ENCODE data around the gene PALD1. TPM values are rescaled to one million over a fixed set of nuclear protein-coding genes. Genes with fewer than 3 reads are reported as not detected.

PALD1 gene
- total RNA-seq, 2 experiments from 2014 or later = 0.36 to 0.44 TPM

GRCh38 chr10:70560511-70560941 lies 82.0 kb downstream of the PALD1 start:
- TF ChIP-seq CTCF (IDR thresholded peaks at IDR 0.05) = no peak
- DNase-seq = no peak
- ChIA-PET CTCF (no interaction called here), POLR2A (no interaction called here)
- no peaks in the 10 kb centered on the region for H3K9me3 Mint-ChIP-seq
- peaks cover 12% of the 10 kb centered on the region for H3K4me1 ChIP-seq (ENCODE audit: insufficient read depth, low read length)
- no peaks in the 10 kb centered on the region for H3K36me3 Mint-ChIP-seq (ENCODE audit: low read depth)
- peaks cover 9% of the 10 kb centered on the region for H3K4me1 Mint-ChIP-seq (ENCODE audit: low read depth)
- no peaks in the 10 kb centered on the region for H3K27me3 Mint-ChIP-seq
- H3K4me3 Mint-ChIP-seq = no peak overlapping the region
- ATAC-seq (ENCODE audit: poor library complexity) = no peak
- intact Hi-C loops (cut with DNase I, micrococcal nuclease) = loop anchor here in 1 of 2 experiments (10.0 kb wide), 1 partner anchor 114 kb away; the partner anchor contains the start of gene ADAMTS14
- no peaks in the 10 kb centered on the region for H3K27me3 ChIP-seq (ENCODE audit: control insufficient read depth in 1 of 2, insufficient read depth in 2 of 2, low read length in 2 of 2)
- no peaks in the 10 kb centered on the region for H3K9me3 ChIP-seq (ENCODE audit: control insufficient read depth in 1 of 2, insufficient read depth in 1 of 2, low read length in 2 of 2)
- H3K36me3 ChIP-seq (ENCODE audit: insufficient read depth, low read length) = no peaks in the 10 kb centered on the region
- no peak overlapping the region for H3K27ac ChIP-seq (ENCODE audit: low read depth in 1 of 2, low read length in 2 of 2)
- H3K4me3 ChIP-seq (ENCODE audit: low read length) = no peak overlapping the region
- no peak overlapping the region for H3K27ac Mint-ChIP-seq

- Mint-ChIP-seq H3K4me1 (ENCODE audit: low read depth) (peaks cover 9% of the 10 kb centered on the region), H3K9me3 (no peaks in the 10 kb centered on the region), H3K4me3 (no peak overlapping the region), H3K27ac (no peak overlapping the region), H3K27me3 (no peaks in the 10 kb centered on the region), H3K36me3 (ENCODE audit: low read depth) (no peaks in the 10 kb centered on the region)
- Histone ChIP-seq H3K27me3 (ENCODE audit: control insufficient read depth in 1 of 2, insufficient read depth in 2 of 2, low read length in 2 of 2) (no peaks in the 10 kb centered on the region), H3K27ac (ENCODE audit: low read depth in 1 of 2, low read length in 2 of 2) (no peak overlapping the region), H3K36me3 (ENCODE audit: insufficient read depth, low read length) (no peaks in the 10 kb centered on the region), H3K4me1 (ENCODE audit: insufficient read depth, low read length) (peaks cover 12% of the 10 kb centered on the region), H3K4me3 (ENCODE audit: low read length) (no peak overlapping the region), H3K9me3 (ENCODE audit: control insufficient read depth in 1 of 2, insufficient read depth in 1 of 2, low read length in 2 of 2) (no peaks in the 10 kb centered on the region)
- ChIA-PET CTCF (no interaction called here), POLR2A (no interaction called here)
- TF ChIP-seq CTCF (IDR thresholded peaks at IDR 0.05) = no peak
- ATAC-seq (ENCODE audit: poor library complexity) = no peak
- DNase-seq = no peak
- intact Hi-C loops (cut with DNase I, micrococcal nuclease) = loop anchor here in 1 of 2 experiments (10.0 kb wide), 1 partner anchor 114 kb away; the partner anchor contains the start of gene ADAMTS14
Measured at GRCh38 chr10:70561070-70561469, 82.5 kb downstream of the PALD1 start.

GRCh38 chr10:70561558-70561957 lies 83.0 kb downstream of the PALD1 start:
- no peaks in the 10 kb centered on the region for H3K27me3 Mint-ChIP-seq
- H3K27me3 ChIP-seq (ENCODE audit: control insufficient read depth in 1 of 2, insufficient read depth in 2 of 2, low read length in 2 of 2) = no peaks in the 10 kb centered on the region
- DNase-seq (no peak), ATAC-seq (ENCODE audit: poor library complexity) (no peak)
- H3K4me1 Mint-ChIP-seq (ENCODE audit: low read depth) = peaks cover 9% of the 10 kb centered on the region
- intact Hi-C loops (cut with DNase I, micrococcal nuclease) = loop anchor here in 1 of 2 experiments (10.0 kb wide), 1 partner anchor 113 kb away; the partner anchor contains the start of gene ADAMTS14
- H3K36me3 ChIP-seq (ENCODE audit: insufficient read depth, low read length) = no peaks in the 10 kb centered on the region
- peaks cover 12% of the 10 kb centered on the region for H3K4me1 ChIP-seq (ENCODE audit: insufficient read depth, low read length)
- TF ChIP-seq CTCF (IDR thresholded peaks at IDR 0.05) = no peak
- no peaks in the 10 kb centered on the region for H3K9me3 Mint-ChIP-seq
- no peak overlapping the region for H3K27ac Mint-ChIP-seq
- H3K4me3 Mint-ChIP-seq = no peak overlapping the region
- no peaks in the 10 kb centered on the region for H3K36me3 Mint-ChIP-seq (ENCODE audit: low read depth)
- H3K9me3 ChIP-seq (ENCODE audit: control insufficient read depth in 1 of 2, insufficient read depth in 1 of 2, low read length in 2 of 2) = no peaks in the 10 kb centered on the region
- ChIA-PET POLR2A (no interaction called here), CTCF (no interaction called here)
- H3K4me3 ChIP-seq (ENCODE audit: low read length) = no peak overlapping the region
- H3K27ac ChIP-seq (ENCODE audit: low read depth in 1 of 2, low read length in 2 of 2) = no peak overlapping the region

All from CD4-positive, alpha-beta T cell (primary cell).